Activated CD8-positive, alpha-beta T cell treated with anti-CD3 and anti-CD28 coated beads, Interleukin-2, amount 10 ng/mL, durations not matched to agents 7 days and 5 days (primary cell): ENCODE measurements around the gene TNFRSF8. TPM values are rescaled to one million over a fixed set of nuclear protein-coding genes. Genes with fewer than 3 reads are reported as not detected.

Source experiments
- ATAC-seq: fragments of 150-1000 bp; cut with Tn5 transposase; one replicate; pipeline ENCODE4 v1.10.0; 2021; ENCODE audit warnings: moderate library complexity
- CTCF ChIA-PET: fragments of 350-600 bp; sonication (Branson Sonifier 250); formaldehyde crosslinking; loops from one replicate; lab custom pipeline; 2021; ENCODE audit warnings: antibody characterized with exemption; lab: Charles Lee
- POLR2A ChIA-PET: fragments of 350-600 bp; sonication (Branson Sonifier 250); formaldehyde crosslinking; loops from one replicate; lab custom pipeline; 2021; ENCODE audit warnings: antibody characterized with exemption; lab: Charles Lee
- DNase-seq: peaks from one replicate; pipeline ENCODE4 v3.0.0-alpha.2; 2020
- H3K27ac Mint-ChIP-seq: one replicate; pipeline ENCODE4 v1.8.0; 2021; ENCODE audit warnings: mild to moderate bottlenecking, mixed read lengths
- H3K27me3 Mint-ChIP-seq: one replicate; pipeline ENCODE4 v1.8.0; 2021; ENCODE audit warnings: low read depth, mixed read lengths
- H3K36me3 Mint-ChIP-seq: one replicate; pipeline ENCODE4 v1.8.0; 2021; ENCODE audit warnings: low read depth, mixed read lengths
- H3K4me1 Mint-ChIP-seq: one replicate; pipeline ENCODE4 v1.8.0; 2021; ENCODE audit warnings: low read depth, mixed read lengths
- H3K4me3 Mint-ChIP-seq: one replicate; pipeline ENCODE4 v1.8.0; 2021; ENCODE audit warnings: mild to moderate bottlenecking, mixed read lengths
- H3K9me3 Mint-ChIP-seq: one replicate; pipeline ENCODE4 v1.8.0; 2022; ENCODE audit warnings: mixed read lengths; ENCODE audit not compliant: insufficient read depth
- total RNA-seq, 2 experiments: library from RNA; stranded (reverse); gene quantifications; one replicate each; pipeline ENCODE4 v1.2.3, GENCODE V29; 2021

Gene TNFRSF8
- total RNA-seq: under 1 TPM; 0.95 to 0.97 TPM

DNA sequence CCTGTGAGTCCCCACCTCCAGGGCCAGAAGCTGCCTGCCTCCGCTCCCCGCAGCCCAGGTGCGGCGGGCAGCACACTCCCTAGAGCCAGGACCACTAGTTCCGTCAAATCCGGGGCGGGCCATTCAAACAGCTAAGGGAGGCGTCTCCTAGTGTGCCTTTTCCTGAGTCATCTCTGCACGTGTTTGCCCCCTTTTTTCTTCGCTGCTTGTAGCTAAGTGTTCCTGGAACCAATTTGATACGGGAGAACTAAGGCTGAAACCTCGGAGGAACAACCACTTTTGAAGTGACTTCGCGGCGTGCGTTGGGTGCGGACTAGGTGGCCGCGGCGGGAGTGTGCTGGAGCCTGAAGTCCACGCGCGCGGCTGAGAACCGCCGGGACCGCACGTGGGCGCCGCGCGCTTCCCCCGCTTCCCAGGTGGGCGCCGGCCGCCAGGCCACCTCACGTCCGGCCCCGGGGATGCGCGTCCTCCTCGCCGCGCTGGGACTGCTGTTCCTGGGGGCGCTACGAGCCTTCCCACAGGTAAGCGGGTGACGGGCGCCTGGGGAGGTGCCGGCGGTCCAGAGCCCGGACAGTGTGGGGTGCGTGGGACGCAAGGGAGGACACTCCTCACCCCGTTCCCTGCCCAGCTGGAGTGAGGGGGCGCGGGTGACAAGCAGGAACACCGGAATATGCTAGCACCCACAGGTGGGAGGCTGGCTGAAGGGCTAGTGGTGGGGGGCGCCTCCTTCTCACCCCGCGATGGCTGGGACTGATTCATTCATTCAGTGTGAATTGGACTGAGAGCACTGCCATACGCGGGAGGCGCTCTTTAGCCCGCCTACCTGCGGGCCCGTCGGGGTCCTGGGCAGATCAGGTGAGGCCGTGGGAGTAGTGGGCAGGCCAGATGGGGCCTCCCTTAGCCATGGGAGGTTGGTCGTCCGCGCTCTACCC is at the start of gene TNFRSF8:
Gene TNFRSF8 (plus strand): TSS at position 163 of the 932 bp plus-strand sequence. CDS start 296 bp downstream, at position 459.
- Mint-ChIP-seq H3K36me3 (no peaks in the 10 kb centered on the region), H3K27ac (peak within 1 kb of the TSS; percentile 10), H3K4me1 (peaks cover 51% of the 10 kb centered on the region), H3K27me3 (peaks cover 52% of the 10 kb centered on the region), H3K4me3 (peak within 1 kb of the TSS; percentile 64), H3K9me3 (no peaks in the 10 kb centered on the region)
- ChIA-PET CTCF (interaction anchor here (1.0 kb wide), 1 partner anchor 16 kb away, joined by 4 read pairs; no protein-coding TSS in a partner anchor), POLR2A (interaction anchor here (9.8 kb wide), 1 partner anchor 155 kb away, joined by 95 read pairs; no protein-coding TSS in a partner anchor)
- ATAC-seq (peak; percentile 68), DNase-seq (peak; percentile 69)

DNA sequence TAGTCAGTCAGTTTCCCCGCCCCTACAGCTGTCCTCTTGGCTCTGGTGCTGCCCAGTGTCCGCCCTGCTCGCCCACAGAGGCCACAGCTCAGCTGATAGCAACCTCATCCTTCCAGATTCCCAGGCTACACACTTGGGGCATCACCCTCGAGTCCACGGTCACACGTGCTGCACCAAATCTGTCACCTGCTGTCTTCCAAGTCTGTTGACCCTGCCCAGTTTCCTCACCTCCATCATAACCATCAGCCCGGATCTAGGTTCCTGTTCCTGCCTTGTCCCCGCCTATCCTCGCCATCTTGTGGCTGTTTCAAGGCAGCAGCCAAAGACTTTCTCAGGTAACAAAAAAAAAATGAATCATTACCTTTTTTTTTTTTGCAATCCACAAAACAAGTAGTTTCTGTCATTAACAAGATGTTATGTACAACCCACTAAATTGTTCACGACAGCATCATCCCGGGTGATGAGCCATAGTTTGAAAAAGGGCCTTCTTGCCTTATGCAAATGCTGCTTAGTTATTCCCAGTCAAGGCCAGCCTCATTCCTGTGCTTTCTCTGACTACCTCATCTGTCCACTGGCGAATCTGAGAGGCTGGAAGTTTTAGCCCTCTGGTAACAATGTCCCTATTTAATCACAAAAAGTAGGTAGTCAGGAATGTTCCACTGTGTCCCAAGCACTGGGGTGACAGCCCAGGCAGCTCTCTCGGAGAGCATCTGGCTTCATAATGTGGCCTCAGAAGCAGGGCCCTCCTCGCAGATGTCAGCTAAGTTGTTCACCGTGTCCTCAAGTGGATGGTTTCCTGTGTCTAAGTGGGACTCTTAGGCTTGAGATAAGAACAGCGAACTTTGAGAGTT is 48.7 kb upstream of the TNFRSF8 start:
- peaks cover 46% of the 10 kb centered on the region for H3K36me3 Mint-ChIP-seq
- no peak for DNase-seq
- no peaks in the 10 kb centered on the region for H3K27me3 Mint-ChIP-seq
- H3K4me1 Mint-ChIP-seq: peaks cover 35% of the 10 kb centered on the region
- no peaks in the 10 kb centered on the region for H3K9me3 Mint-ChIP-seq
- no peak overlapping the region for H3K27ac Mint-ChIP-seq
- ChIA-PET POLR2A (interaction anchor here (0.6 to 1.6 kb wide), 2 partner anchors 105 to 107 kb away, joined by 4 to 6 read pairs; no protein-coding TSS in a partner anchor), CTCF (no interaction called here)
- H3K4me3 Mint-ChIP-seq: no peak overlapping the region
- no peak for ATAC-seq

DNA sequence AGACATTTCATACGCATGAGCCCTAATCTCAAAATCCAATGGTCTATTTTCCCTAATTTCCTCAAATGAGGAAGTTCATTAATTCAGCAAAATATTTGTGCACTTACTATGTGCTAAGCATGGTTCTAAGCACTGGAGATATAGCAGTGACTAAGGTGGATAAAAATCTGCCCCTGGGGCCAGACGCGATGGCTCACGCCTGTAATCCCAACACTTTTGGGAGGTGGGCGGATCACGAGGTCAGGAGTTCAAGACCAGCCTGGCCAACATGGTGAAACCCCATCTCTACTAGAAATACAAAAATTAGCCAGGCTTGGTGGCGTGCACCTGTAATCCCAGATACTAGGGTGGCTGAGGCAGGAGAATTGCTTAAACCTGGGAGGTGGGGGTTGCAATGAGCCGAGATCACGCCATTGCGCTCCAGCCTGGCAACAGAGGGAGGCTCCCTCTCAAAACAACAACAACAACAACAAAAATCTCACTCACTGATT is 48.1 kb upstream of the TNFRSF8 start:
- POLR2A ChIA-PET: interaction anchor here (1.6 kb wide), 1 partner anchor 107 kb away, joined by 6 read pairs; no protein-coding TSS in a partner anchor
- Mint-ChIP-seq H3K36me3 (peaks cover 39% of the 10 kb centered on the region), H3K27ac (no peak overlapping the region), H3K4me3 (no peak overlapping the region), H3K27me3 (no peaks in the 10 kb centered on the region), H3K4me1 (peaks cover 36% of the 10 kb centered on the region), H3K9me3 (no peaks in the 10 kb centered on the region)
- DNase-seq (no peak), ATAC-seq (no peak)
- CTCF ChIA-PET: no interaction called here

DNA sequence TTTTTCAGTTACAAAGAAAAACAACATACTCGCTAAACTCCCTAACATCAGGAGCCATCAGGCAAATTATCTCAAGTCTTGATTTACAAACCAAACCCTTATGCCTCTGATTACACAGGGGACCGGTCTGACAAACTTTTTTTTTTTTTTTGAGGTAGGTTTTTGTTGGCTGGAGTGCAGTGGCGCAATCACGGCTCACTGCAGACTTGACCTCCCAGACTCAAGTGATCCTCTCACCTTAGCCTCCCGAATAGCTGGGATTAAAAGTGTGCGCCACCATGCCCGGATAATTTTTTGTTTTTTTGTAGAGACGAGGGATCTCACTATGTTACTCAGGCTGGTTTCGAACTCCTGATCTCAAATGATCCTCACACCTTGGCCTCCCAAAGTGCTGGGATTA is 47.6 kb upstream of the TNFRSF8 start:
- POLR2A ChIA-PET: interaction anchor here (1.3 kb wide), 1 partner anchor 107 kb away, joined by 6 read pairs; no protein-coding TSS in a partner anchor
- no peak overlapping the region for H3K27ac Mint-ChIP-seq
- no peaks in the 10 kb centered on the region for H3K9me3 Mint-ChIP-seq
- no peak for DNase-seq
- ATAC-seq: no peak
- peaks cover 39% of the 10 kb centered on the region for H3K4me1 Mint-ChIP-seq
- H3K36me3 Mint-ChIP-seq: peaks cover 36% of the 10 kb centered on the region
- CTCF ChIA-PET: no interaction called here
- no peaks in the 10 kb centered on the region for H3K27me3 Mint-ChIP-seq
- no peak overlapping the region for H3K4me3 Mint-ChIP-seq

DNA sequence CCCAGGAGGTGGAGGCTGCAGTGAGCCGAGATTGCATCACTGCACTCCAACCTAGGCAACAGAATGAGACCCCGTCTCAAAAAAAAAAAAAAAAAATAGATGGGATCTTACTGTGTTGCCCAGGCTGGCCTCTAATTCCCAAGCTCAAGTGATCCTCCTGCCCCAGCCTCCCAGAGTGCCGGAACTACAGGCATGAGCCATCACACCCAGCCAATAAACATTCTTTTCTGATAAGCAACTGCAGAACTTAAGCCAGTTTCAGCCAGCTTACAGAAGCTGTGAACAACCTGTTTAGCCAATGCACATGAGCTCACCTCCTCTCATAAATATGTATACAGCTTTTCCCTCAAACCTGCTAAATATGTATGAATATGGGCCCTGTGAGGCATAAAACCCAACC is 46.9 kb upstream of the TNFRSF8 start:
- DNase-seq: no peak
- no peak for ATAC-seq
- Mint-ChIP-seq H3K4me3 (no peak overlapping the region), H3K9me3 (no peaks in the 10 kb centered on the region), H3K36me3 (peaks cover 29% of the 10 kb centered on the region), H3K27me3 (no peaks in the 10 kb centered on the region), H3K27ac (no peak overlapping the region), H3K4me1 (peaks cover 39% of the 10 kb centered on the region)
- CTCF ChIA-PET: interaction anchor here (0.6 to 1.0 kb wide), 2 partner anchors 108 to 178 kb away, joined by 3 to 4 read pairs; no protein-coding TSS in a partner anchor
- POLR2A ChIA-PET: interaction anchor here (1.0 to 1.3 kb wide), 2 partner anchors 107 to 108 kb away, joined by 3 to 6 read pairs; no protein-coding TSS in a partner anchor

DNA sequence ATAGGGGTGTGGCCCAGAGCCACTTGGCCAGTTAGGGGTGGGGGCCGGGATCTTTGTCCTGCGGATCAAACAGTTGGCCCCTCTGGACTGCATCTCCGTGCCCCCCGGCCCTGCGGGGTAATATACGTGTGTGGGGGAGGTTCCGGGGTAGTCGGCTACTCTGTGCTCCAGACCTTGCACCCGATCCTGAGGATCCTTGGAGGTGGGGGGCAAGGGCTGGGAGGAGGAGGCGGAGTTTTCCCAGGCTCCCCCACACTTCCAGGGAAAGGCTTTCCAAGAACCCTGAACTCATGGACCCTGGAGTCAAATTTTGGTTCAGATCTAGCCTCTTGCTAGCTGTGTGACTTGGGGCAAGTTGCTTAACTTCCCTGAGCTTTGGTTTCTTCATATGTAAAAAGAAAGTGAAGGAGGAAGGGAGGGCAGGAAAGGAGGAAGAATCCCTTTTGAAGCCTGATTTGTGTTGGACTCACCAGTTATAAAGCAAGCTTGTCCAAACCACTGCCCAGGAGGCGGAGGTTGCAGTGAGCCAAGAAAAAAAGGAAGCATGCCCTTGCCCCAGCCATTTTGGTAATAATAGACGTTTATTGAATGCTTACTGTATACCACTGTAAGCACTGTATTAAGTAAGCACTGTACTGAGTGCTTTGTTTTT is 43.1 kb upstream of the TNFRSF8 start:
- H3K4me3 Mint-ChIP-seq: peak overlapping the region; percentile 83
- DNase-seq (no peak), ATAC-seq (peak; percentile 10)
- H3K9me3 Mint-ChIP-seq: no peaks in the 10 kb centered on the region
- H3K27ac Mint-ChIP-seq: peak overlapping the region; percentile 87
- peaks cover 14% of the 10 kb centered on the region for H3K4me1 Mint-ChIP-seq
- no peaks in the 10 kb centered on the region for H3K27me3 Mint-ChIP-seq
- ChIA-PET CTCF (interaction anchor here (0.7 to 2.5 kb wide), 7 partner anchors 11 to 338 kb away, joined by 3 to 22 read pairs (median 3); no protein-coding TSS in a partner anchor), POLR2A (interaction anchor here (0.6 to 4.0 kb wide), 3 partner anchors 91 to 179 kb away, joined by 3 to 87 read pairs (median 4); no protein-coding TSS in a partner anchor)
- H3K36me3 Mint-ChIP-seq: peaks cover 20% of the 10 kb centered on the region

DNA sequence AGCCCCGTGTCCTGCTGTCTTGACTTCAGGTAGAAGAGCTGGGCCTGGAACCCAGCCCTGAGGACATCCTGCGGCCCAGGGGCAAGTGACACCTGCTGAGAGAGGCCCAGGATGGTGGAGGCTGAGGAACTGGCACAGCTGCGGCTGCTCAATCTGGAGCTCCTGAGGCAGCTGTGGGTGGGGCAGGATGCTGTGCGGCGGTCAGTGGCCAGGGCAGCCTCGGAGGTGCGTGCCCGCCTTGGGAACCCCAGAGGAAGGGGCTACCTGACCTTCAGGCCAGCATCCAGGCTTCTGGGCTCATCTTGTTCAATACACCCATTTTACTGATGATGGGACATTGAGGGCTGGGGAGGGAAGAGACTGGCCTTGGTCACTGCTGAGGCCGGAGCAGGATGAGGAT is 41.5 kb upstream of the TNFRSF8 start:
- Mint-ChIP-seq H3K4me1 (peaks cover 11% of the 10 kb centered on the region), H3K9me3 (no peaks in the 10 kb centered on the region), H3K36me3 (peaks cover 31% of the 10 kb centered on the region), H3K27me3 (no peaks in the 10 kb centered on the region), H3K27ac (no peak overlapping the region), H3K4me3 (no peak overlapping the region)
- ChIA-PET POLR2A (interaction anchor here (4.0 kb wide), 1 partner anchor 113 kb away, joined by 87 read pairs; no protein-coding TSS in a partner anchor), CTCF (interaction anchor here (0.7 kb wide), 1 partner anchor 9 kb away, joined by 4 read pairs; no protein-coding TSS in a partner anchor)
- DNase-seq: no peak
- ATAC-seq: no peak

DNA sequence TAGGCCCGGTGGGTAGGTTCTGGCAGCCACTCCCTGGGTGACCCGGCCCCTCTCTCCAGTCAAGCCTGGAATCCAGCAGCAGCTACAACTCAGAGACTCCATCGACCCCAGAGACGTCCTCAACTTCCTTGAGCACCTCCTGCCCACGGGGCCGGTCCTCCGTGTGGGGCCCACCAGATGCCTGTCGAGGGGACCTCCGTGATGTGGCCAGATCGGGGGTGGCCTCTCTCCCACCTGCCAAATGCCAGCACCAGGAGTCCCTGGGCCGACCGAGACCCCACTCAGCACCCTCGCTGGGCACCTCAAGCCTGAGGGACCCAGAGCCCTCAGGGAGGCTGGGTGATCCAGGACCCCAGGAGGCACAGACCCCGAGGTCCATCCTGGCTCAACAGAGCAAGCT is 41.1 kb upstream of the TNFRSF8 start:
- Mint-ChIP-seq H3K27me3 (no peaks in the 10 kb centered on the region), H3K4me3 (no peak overlapping the region), H3K9me3 (no peaks in the 10 kb centered on the region), H3K27ac (no peak overlapping the region), H3K4me1 (peaks cover 11% of the 10 kb centered on the region), H3K36me3 (peaks cover 33% of the 10 kb centered on the region)
- ATAC-seq: no peak
- CTCF ChIA-PET: interaction anchor here (0.7 kb wide), 1 partner anchor 9 kb away, joined by 4 read pairs; no protein-coding TSS in a partner anchor
- POLR2A ChIA-PET: interaction anchor here (1.1 to 4.0 kb wide), 2 partner anchors 113 to 114 kb away, joined by 7 to 87 read pairs; no protein-coding TSS in a partner anchor
- DNase-seq: no peak

DNA sequence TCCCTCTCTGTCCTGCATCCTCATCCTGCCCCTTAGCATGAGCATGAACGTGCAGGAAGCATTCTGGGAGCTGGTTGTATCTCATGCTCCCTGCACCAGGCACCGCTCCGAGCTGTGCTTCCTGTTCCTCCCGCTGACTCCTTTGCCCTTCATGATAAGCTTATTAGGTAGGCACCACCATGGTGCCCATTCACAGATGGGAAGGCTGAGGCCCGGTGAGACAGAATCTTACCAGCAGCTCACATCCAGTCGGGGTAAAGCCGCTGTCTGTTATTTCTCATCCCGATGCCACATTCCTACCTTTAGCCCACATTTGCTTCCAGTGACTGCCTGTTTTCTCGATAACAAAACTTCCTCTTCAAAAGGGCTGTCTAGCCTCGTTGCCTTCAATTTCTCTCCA is 36.5 kb upstream of the TNFRSF8 start:
- no peak for ATAC-seq

DNA sequence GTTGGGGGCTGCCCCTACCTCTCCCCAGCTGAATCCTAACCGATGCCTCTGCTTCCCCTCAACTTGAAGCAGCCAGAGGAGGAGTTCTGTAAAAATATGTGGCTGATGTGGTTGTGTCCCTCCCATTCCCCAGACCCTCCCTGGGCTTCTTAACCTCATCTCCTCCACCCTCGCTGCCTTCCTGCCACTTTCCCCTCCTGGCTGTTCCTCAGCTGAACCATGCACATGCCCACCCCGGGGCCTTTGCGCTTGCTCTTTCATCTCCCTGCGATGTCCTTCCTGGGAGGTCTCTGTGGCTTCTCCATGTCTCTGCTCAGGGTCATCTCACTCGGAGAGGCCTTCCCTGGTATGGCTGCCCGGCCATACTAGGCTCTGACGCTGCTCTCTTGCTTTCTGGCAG is 34.9 kb upstream of the TNFRSF8 start:
- ATAC-seq (no peak), DNase-seq (no peak)
- H3K4me1 Mint-ChIP-seq: no peaks in the 10 kb centered on the region
- no peaks in the 10 kb centered on the region for H3K9me3 Mint-ChIP-seq
- no peak overlapping the region for H3K27ac Mint-ChIP-seq
- H3K36me3 Mint-ChIP-seq: peaks cover 34% of the 10 kb centered on the region
- no peaks in the 10 kb centered on the region for H3K27me3 Mint-ChIP-seq
- ChIA-PET CTCF (interaction anchor here (1.6 kb wide), 1 partner anchor 10 kb away, joined by 3 read pairs; no protein-coding TSS in a partner anchor), POLR2A (interaction anchor here (0.7 kb wide), 1 partner anchor 11 kb away, joined by 3 read pairs; no protein-coding TSS in a partner anchor)
- no peak overlapping the region for H3K4me3 Mint-ChIP-seq

More for the DNA sequence above, 36.5 kb upstream of the TNFRSF8 start:
- CTCF ChIA-PET: interaction anchor here (1.0 kb wide), 1 partner anchor 98 kb away, joined by 3 read pairs; no protein-coding TSS in a partner anchor
- Mint-ChIP-seq H3K4me3 (no peak overlapping the region), H3K27ac (no peak overlapping the region), H3K27me3 (no peaks in the 10 kb centered on the region), H3K4me1 (peaks cover 4% of the 10 kb centered on the region), H3K9me3 (no peaks in the 10 kb centered on the region), H3K36me3 (peaks cover 42% of the 10 kb centered on the region)
- DNase-seq: no peak
- POLR2A ChIA-PET: interaction anchor here (0.9 to 1.3 kb wide), 2 partner anchors 62 to 119 kb away, joined by 4 read pairs; no protein-coding TSS in a partner anchor
